ENCODE data around the gene MALRD1.

MALRD1 gene

GRCh38 chr10:19408924-19409323 is 360.3 kb downstream of the MALRD1 start:
- no peak for DNase-seq

- DNase-seq, result no peak
Measured at GRCh38 chr10:19411119-19411518, 362.5 kb downstream of the MALRD1 start.

- DNase-seq, result no peak
Measured at GRCh38 chr10:19412531-19412930, 363.9 kb downstream of the MALRD1 start.

GRCh38 chr10:19416164-19416563 is 367.6 kb downstream of the MALRD1 start:
- DNase-seq, result no peak

GRCh38 chr10:19417740-19418139 is 369.1 kb downstream of the MALRD1 start:
- no peak for DNase-seq

- DNase-seq, result no peak
Measured at GRCh38 chr10:19421674-19422073, 373.1 kb downstream of the MALRD1 start.

- DNase-seq, result no peak
Measured at GRCh38 chr10:19426034-19426433, 377.4 kb downstream of the MALRD1 start.

GRCh38 chr10:19431622-19432351 is 383.2 kb downstream of the MALRD1 start:
- DNase-seq, result no peak

GRCh38 chr10:19449860-19450259 is 401.3 kb downstream of the MALRD1 start:
- no peak for DNase-seq

GRCh38 chr10:19451356-19451755 is 402.8 kb downstream of the MALRD1 start:
- no peak for DNase-seq

GRCh38 chr10:19451937-19452336 is 403.3 kb downstream of the MALRD1 start:
- no peak for DNase-seq

- DNase-seq, result no peak
Measured at GRCh38 chr10:19453967-19454366, 405.4 kb downstream of the MALRD1 start.

GRCh38 chr10:19461588-19461987 is 413.0 kb downstream of the MALRD1 start:
- DNase-seq, result no peak

GRCh38 chr10:19466709-19467108 is 418.1 kb downstream of the MALRD1 start:
- DNase-seq, result no peak

- no peak for DNase-seq
Measured at GRCh38 chr10:19468413-19468812, 419.8 kb downstream of the MALRD1 start.

GRCh38 chr10:19469521-19469920 is 420.9 kb downstream of the MALRD1 start:
- DNase-seq, result no peak

- DNase-seq, result no peak
Measured at GRCh38 chr10:19479854-19480253, 431.3 kb downstream of the MALRD1 start.

- DNase-seq, result no peak
Measured at GRCh38 chr10:19480353-19480752, 431.8 kb downstream of the MALRD1 start.

GRCh38 chr10:19483421-19483820 is 434.8 kb downstream of the MALRD1 start:
- no peak for DNase-seq

- no peak for DNase-seq
Measured at GRCh38 chr10:19488592-19489280, 440.1 kb downstream of the MALRD1 start.

- no peak for DNase-seq
Measured at GRCh38 chr10:19491166-19491565, 442.6 kb downstream of the MALRD1 start.

GRCh38 chr10:19493917-19494316 is 445.3 kb downstream of the MALRD1 start:
- DNase-seq, result no peak

GRCh38 chr10:19497026-19497425 is 448.4 kb downstream of the MALRD1 start:
- DNase-seq, result no peak

All from activated T-cell treated with anti-CD3 and anti-CD28 coated beads, Interleukin-2, amount 50 U/mL, for 1 hour (primary cell).